A549 (cell line): ENCODE measurements around the gene SLC16A1. TPM values are rescaled to one million over a fixed set of nuclear protein-coding genes. Genes with fewer than 3 reads are reported as not detected.

Source experiments
- ATAC-seq, 2 experiments: fragments of 200-7000 bp in 1 of 2; fragments of >200 bp in 1 of 2; cut with Nextera tagmentation in 1 of 2; cut with Tn5 transposase in 1 of 2; 3 replicates each; pipeline versions ENCODE4 v1.8.0 to v1.9.1; 2018 to 2020; ENCODE audit warnings: mild to moderate bottlenecking in 1 of 2, moderate library complexity in 1 of 2
- CTCF ChIA-PET: fragments of 300-600 bp; sonication (Branson Sonifier 250); formaldehyde crosslinking; extraction: SDS; loops from one replicate; lab custom pipeline; 2021; ENCODE audit warnings: antibody characterized with exemption, inconsistent platforms; lab: Yijun Ruan, JAX
- POLR2A ChIA-PET: fragments of 350-600 bp; formaldehyde crosslinking; extraction: SDS; loops from one replicate; lab custom pipeline; 2021; ENCODE audit warnings: antibody characterized with exemption, inconsistent platforms; lab: Yijun Ruan, JAX
- DNase-seq, 2 experiments: peaks; one replicate each; pipeline versions ENCODE4 v3.0.0 to v3.0.0-alpha.2; 2011 to 2016; ENCODE audit warnings: low read depth in 1 of 2, low spot score in 1 of 2
- FAIRE-seq: peaks from 2 replicates; lab custom pipeline; 2011; peaks lifted over from hg19 to GRCh38; lab: Jason Lieb, UNC
- H3K27ac ChIP-seq, 2 experiments: fragments of >200 bp; sonication (Bioruptor Twin); formaldehyde crosslinking; 3 replicates each; pipeline ENCODE4 v1.5.1; 2016 to 2017
- H3K4me1 ChIP-seq: fragments of >200 bp; sonication (Bioruptor Twin); formaldehyde crosslinking; 3 replicates; pipeline ENCODE4 v1.6.1; 2016
- H3K4me2 ChIP-seq: fragments of >200 bp; sonication (Bioruptor Twin); formaldehyde crosslinking; 3 replicates; pipeline ENCODE4 v1.6.1; 2016
- H3K4me3 ChIP-seq: fragments of >200 bp; sonication (Bioruptor Twin); formaldehyde crosslinking; 3 replicates; pipeline ENCODE4 v1.5.1; 2016
- H3K9me3 ChIP-seq: fragments of >200 bp; sonication (Bioruptor Twin); formaldehyde crosslinking; 3 replicates; pipeline ENCODE4 v1.6.1; 2016
- BHLHE40 ChIP-seq: IDR thresholded peaks from 2 replicates; pipeline ENCODE4 v1.6.1; 2012; ENCODE audit warnings: low read depth, low read length, inconsistent platforms
- CBX8 ChIP-seq: fragments of 200-600 bp; sonication (generic); IDR thresholded peaks from 2 replicates; pipeline ENCODE4 v1.6.1; 2016
- CHD4 ChIP-seq: fragments of 200-600 bp; sonication (generic); IDR thresholded peaks from 2 replicates; pipeline ENCODE4 v1.6.1; 2016; ENCODE audit warnings: antibody characterized with exemption, mild to moderate bottlenecking, borderline replicate concordance
- EHF ChIP-seq: fragments of 250-450 bp; sonication (Bioruptor Pico); IDR thresholded peaks from 2 replicates; pipeline ENCODE4 v1.5.0; 2020; ENCODE audit warnings: mild to moderate bottlenecking
- EHMT2 ChIP-seq: fragments of 200-600 bp; sonication (generic); IDR thresholded peaks from 2 replicates; pipeline ENCODE4 v1.6.1; 2016; ENCODE audit warnings: antibody characterized with exemption, low read depth, mild to moderate bottlenecking, moderate library complexity
- EP300 ChIP-seq, 2 experiments: fragments of >200 bp; sonication (Bioruptor Twin); formaldehyde crosslinking; IDR thresholded peaks; 2 replicates in 1 of 2; 3 replicates in 1 of 2; pipeline ENCODE4 v1.6.1; 2016 to 2017
- GATA3 ChIP-seq: IDR thresholded peaks from 2 replicates; pipeline ENCODE4 v1.6.1; 2012; ENCODE audit warnings: borderline replicate concordance
- HOXA7 ChIP-seq: fragments of 250-450 bp; sonication (Bioruptor Pico); IDR thresholded peaks from 2 replicates; pipeline ENCODE4 v1.5.0; 2020; ENCODE audit warnings: mild to moderate bottlenecking, moderate library complexity
- HOXB13 ChIP-seq: fragments of 250-450 bp; sonication (Bioruptor Pico); IDR thresholded peaks from 2 replicates; pipeline ENCODE4 v1.5.0; 2020; ENCODE audit warnings: low read depth, mild to moderate bottlenecking, moderate library complexity
- HOXB5 ChIP-seq: fragments of 250-450 bp; sonication (Bioruptor Pico); IDR thresholded peaks from 2 replicates; pipeline ENCODE4 v1.5.0; 2020; ENCODE audit warnings: mild to moderate bottlenecking, moderate library complexity
- MAFK ChIP-seq: fragments of 450-650 bp; IDR thresholded peaks from 2 replicates; pipeline ENCODE4 v1.6.1; 2014; ENCODE audit not compliant: partially characterized antibody
- MAZ ChIP-seq: fragments of 150-350 bp; IDR thresholded peaks from 2 replicates; pipeline ENCODE4 v1.6.1; 2014; ENCODE audit warnings: antibody characterized with exemption, low read depth, low read length, borderline replicate concordance
- MYC ChIP-seq: IDR thresholded peaks from 2 replicates; pipeline ENCODE4 v1.6.1; 2012; ENCODE audit warnings: mild to moderate bottlenecking, inconsistent platforms, low read length, improper control_type of control experiment, borderline replicate concordance
- NPAS2 ChIP-seq: fragments of 250-450 bp; sonication (Bioruptor Pico); IDR thresholded peaks from 2 replicates; pipeline ENCODE4 v1.8.0; 2022; ENCODE audit warnings: mild to moderate bottlenecking, moderate library complexity, borderline replicate concordance
- NR3C1 ChIP-seq: fragments of >200 bp; sonication (Bioruptor Twin); formaldehyde crosslinking; IDR thresholded peaks from 3 replicates; pipeline ENCODE4 v1.6.1; 2017
- RAD21 ChIP-seq, 2 experiments: fragments of >200 bp in 1 of 2; sonication (Bioruptor Twin) in 1 of 2; formaldehyde crosslinking in 1 of 2; IDR thresholded peaks in 1 of 2; conservative IDR thresholded peaks in 1 of 2; 2 replicates in 1 of 2; 3 replicates in 1 of 2; pipeline ENCODE4 v1.6.1; 2012 to 2018; ENCODE audit warnings: inconsistent platforms in 1 of 2
- RNF2 ChIP-seq: fragments of 200-600 bp; sonication (generic); IDR thresholded peaks from 2 replicates; pipeline ENCODE4 v1.6.1; 2016; ENCODE audit warnings: low read depth, mild to moderate bottlenecking, antibody characterized with exemption, moderate library complexity, borderline replicate concordance
- SMC3 ChIP-seq: fragments of >200 bp; sonication (Bioruptor Twin); formaldehyde crosslinking; IDR thresholded peaks from 3 replicates; pipeline ENCODE4 v1.6.1; 2018; ENCODE audit warnings: inconsistent platforms
- TFCP2L1 ChIP-seq: fragments of 250-450 bp; sonication (Bioruptor Pico); IDR thresholded peaks from 2 replicates; pipeline ENCODE4 v1.5.0; 2021; ENCODE audit warnings: mild to moderate bottlenecking
- ZC3H11A ChIP-seq: fragments of 450-650 bp; IDR thresholded peaks from 2 replicates; pipeline ENCODE4 v1.6.1; 2014; ENCODE audit warnings: antibody characterized with exemption, mild to moderate bottlenecking
- ZFP36 ChIP-seq: fragments of 450-650 bp; IDR thresholded peaks from 2 replicates; pipeline ENCODE4 v1.6.1; 2014; ENCODE audit warnings: borderline replicate concordance; ENCODE audit not compliant: partially characterized antibody
- ZSCAN20 ChIP-seq: fragments of 250-450 bp; sonication (Bioruptor Pico); IDR thresholded peaks from 2 replicates; pipeline ENCODE4 v1.8.0; 2022; ENCODE audit warnings: mild to moderate bottlenecking, moderate library complexity
- WGBS: methylation state at CpG from one replicate; pipeline ENCODE4 v1.1.6; 2017; ENCODE audit errors: missing lambda C conversion rate; 5-methylcytosine and 5-hydroxymethylcytosine counted together
- polyA plus RNA-seq, 4 experiments: library from polyadenylated mRNA; depleted of rRNA in 3 of 4; stranded (reverse); fragments of >200 nt; fragmentation: RNase III in 1 of 4; extraction: RNeasy Plus Mini Kit Qiagen cat#74134 plus additional on column Dnase treatment in 1 of 4; gene quantifications; 2 replicates in 3 of 4; 3 replicates in 1 of 4; pipeline ENCODE4 v1.2.3, GENCODE V29; 2011 to 2017
- TF ChIP-seq, protein P1 (sequence below): fragments of >200 bp; sonication (Bioruptor Twin); formaldehyde crosslinking; IDR thresholded peaks from 3 replicates; pipeline ENCODE4 v1.5.1; 2016
- TF ChIP-seq, protein P2 (sequence below): IDR thresholded peaks from 2 replicates; pipeline ENCODE4 v1.6.1; 2012
- TF ChIP-seq, protein P3 (sequence below): fragments of >200 bp; sonication (Bioruptor Twin); formaldehyde crosslinking; IDR thresholded peaks from 2 replicates; pipeline ENCODE4 v1.6.1; 2016
- TF ChIP-seq, protein P4 (sequence below): fragments of >200 bp; sonication (Bioruptor Twin); formaldehyde crosslinking; IDR thresholded peaks from 3 replicates; pipeline ENCODE4 v1.6.1; 2016
- TF ChIP-seq, protein P5 (sequence below): IDR thresholded peaks from 2 replicates; pipeline ENCODE4 v1.6.1; 2012

SLC16A1 gene
- polyA plus RNA-seq, 2 of the 4 experiments (the other 2 are of a cell fraction) = 42.7 to 70.2 TPM

DNA sequence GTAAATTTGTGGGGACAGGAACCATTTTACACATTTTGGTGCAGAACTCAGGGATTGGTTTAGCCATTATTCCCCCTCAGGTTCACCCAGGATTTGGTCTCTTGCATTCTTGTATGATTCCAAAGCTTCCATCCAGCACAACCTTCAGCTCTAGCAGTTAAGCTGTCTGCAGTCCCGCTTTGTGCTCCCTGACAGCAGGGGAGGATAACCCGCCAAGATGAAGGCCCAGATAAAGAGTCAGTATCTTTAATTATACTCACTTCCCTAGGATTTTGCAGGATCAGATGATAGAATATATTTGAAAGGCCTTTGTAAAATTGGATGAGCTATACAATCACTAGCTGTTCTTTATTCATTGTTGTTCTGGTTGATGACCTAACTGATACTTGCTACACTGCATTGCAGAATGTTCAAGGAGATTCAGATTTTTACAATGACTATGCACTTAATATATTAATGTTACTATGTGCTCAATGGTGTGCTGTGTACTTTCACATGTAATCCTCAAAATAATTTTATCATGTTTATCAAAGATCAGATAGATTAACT is 49.8 kb downstream of the SLC16A1 start (continued):
- TF ChIP-seq RAD21 (conservative IDR thresholded peaks at IDR 0.05 in 1 of 2, IDR thresholded peaks at IDR 0.05 in 1 of 2) (no peak), NR3C1 (no peak)
- TF ChIP-seq, protein P1, sequence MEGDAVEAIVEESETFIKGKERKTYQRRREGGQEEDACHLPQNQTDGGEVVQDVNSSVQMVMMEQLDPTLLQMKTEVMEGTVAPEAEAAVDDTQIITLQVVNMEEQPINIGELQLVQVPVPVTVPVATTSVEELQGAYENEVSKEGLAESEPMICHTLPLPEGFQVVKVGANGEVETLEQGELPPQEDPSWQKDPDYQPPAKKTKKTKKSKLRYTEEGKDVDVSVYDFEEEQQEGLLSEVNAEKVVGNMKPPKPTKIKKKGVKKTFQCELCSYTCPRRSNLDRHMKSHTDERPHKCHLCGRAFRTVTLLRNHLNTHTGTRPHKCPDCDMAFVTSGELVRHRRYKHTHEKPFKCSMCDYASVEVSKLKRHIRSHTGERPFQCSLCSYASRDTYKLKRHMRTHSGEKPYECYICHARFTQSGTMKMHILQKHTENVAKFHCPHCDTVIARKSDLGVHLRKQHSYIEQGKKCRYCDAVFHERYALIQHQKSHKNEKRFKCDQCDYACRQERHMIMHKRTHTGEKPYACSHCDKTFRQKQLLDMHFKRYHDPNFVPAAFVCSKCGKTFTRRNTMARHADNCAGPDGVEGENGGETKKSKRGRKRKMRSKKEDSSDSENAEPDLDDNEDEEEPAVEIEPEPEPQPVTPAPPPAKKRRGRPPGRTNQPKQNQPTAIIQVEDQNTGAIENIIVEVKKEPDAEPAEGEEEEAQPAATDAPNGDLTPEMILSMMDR = no peak

DNA sequence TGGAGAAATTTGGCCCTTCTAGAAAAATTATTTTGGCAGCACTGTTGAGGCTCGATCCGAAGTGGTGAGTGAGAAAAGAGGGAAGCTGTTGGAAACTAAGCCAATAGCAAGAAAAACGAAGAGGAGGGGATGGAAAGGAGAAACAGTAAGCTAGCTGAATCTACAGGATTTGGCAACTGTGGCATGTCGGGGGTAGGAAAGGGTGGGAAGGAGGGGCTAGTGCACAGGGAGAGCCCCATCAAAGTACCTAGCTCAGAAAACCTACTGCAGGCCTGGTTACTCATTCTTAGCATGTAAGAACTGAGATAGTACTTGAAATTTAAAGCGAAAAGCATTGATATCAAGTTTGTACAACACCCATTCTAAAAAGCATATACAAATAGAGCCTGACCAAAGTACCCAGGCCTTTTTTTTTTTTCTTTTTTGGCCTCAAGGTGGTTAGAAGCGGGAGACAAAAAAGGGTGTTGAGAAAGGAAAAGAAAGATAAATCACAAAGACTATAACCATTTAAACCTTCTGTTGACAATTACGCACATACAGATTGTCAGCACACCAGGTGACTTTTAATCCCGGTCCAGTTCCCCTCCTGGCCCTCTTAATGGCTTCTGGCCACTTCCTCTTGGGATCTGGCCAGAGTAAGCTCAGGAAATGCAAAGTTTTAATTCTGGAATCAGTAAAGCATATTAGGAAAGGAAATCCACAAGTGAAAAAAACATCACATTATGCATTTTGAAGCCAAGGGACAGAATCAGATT is 50.4 kb downstream of the SLC16A1 start:
- TF ChIP-seq RAD21 (conservative IDR thresholded peaks at IDR 0.05 in 1 of 2, IDR thresholded peaks at IDR 0.05 in 1 of 2) (no peak), HOXB13 (CRISPR knock-in tag) (no peak), MYC (no peak), MAZ (no peak), BHLHE40 (no peak), GATA3 (no peak), MAFK (no peak), TFCP2L1 (CRISPR knock-in tag) (no peak), NPAS2 (no peak), ZC3H11A (no peak), RNF2 (no peak), HOXA7 (CRISPR knock-in tag) (no peak)
- TF ChIP-seq, protein P2, sequence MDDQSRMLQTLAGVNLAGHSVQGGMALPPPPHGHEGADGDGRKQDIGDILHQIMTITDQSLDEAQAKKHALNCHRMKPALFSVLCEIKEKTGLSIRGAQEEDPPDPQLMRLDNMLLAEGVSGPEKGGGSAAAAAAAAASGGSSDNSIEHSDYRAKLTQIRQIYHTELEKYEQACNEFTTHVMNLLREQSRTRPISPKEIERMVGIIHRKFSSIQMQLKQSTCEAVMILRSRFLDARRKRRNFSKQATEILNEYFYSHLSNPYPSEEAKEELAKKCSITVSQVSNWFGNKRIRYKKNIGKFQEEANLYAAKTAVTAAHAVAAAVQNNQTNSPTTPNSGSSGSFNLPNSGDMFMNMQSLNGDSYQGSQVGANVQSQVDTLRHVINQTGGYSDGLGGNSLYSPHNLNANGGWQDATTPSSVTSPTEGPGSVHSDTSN = no peak
- TF ChIP-seq, protein P3, sequence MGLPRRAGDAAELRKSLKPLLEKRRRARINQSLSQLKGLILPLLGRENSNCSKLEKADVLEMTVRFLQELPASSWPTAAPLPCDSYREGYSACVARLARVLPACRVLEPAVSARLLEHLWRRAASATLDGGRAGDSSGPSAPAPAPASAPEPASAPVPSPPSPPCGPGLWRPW = no peak
- no peak for ATAC-seq
- Histone ChIP-seq H3K9me3 (no peaks in the 10 kb centered on the region), H3K4me3 (no peak overlapping the region), H3K27ac (no peak overlapping the region), H3K4me1 (no peaks in the 10 kb centered on the region), H3K4me2 (no peak overlapping the region)
- DNase-seq = no peak
- WGBS = 85% methylated on average over 8 of the region's 8 CpGs
- CTCF ChIA-PET = interaction anchor here (0.8 to 1.7 kb wide), 5 partner anchors 10 to 167 kb away, joined by 3 to 4 read pairs (median 4); no protein-coding TSS in a partner anchor
- POLR2A ChIA-PET = no interaction called here
- FAIRE-seq = no peak

DNA sequence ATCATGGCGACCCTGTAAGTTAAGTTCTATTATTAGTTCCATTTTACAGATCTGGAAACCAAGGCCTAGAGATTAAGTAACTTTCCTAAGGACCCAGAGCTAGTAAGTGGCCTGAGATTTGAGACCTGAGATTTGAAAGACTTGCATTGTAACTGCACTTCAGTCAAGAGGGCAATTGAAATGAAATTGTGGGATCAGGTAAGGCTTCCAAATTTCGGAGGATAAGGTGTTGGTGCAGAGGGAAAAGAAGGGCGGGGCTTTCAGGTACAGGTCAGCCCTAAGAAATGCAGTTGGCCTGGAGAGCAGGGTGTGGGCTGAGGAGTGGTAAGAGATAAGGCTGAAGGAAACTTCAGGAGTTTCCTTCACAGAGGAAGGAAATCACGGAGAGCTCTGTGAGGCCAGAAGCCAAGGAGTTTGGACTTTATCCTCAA is 51.1 kb downstream of the SLC16A1 start:
- TF ChIP-seq, protein P2 = no peak
- no peak for TF ChIP-seq EHMT2
- TF ChIP-seq, protein P4, sequence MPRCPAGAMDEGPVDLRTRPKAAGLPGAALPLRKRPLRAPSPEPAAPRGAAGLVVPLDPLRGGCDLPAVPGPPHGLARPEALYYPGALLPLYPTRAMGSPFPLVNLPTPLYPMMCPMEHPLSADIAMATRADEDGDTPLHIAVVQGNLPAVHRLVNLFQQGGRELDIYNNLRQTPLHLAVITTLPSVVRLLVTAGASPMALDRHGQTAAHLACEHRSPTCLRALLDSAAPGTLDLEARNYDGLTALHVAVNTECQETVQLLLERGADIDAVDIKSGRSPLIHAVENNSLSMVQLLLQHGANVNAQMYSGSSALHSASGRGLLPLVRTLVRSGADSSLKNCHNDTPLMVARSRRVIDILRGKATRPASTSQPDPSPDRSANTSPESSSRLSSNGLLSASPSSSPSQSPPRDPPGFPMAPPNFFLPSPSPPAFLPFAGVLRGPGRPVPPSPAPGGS = no peak
- no peak for TF ChIP-seq NPAS2
- TF ChIP-seq HOXB5 (CRISPR knock-in tag) = no peak
- TF ChIP-seq CBX8 = no peak
- TF ChIP-seq, protein P3 = no peak
- TF ChIP-seq CHD4 = no peak
- no peak for TF ChIP-seq SMC3
- TF ChIP-seq EHF (CRISPR knock-in tag) = no peak
- no peak for TF ChIP-seq EP300 (IDR thresholded peaks at IDR 0.05)
- no peak for TF ChIP-seq GATA3
- TF ChIP-seq, protein P5, sequence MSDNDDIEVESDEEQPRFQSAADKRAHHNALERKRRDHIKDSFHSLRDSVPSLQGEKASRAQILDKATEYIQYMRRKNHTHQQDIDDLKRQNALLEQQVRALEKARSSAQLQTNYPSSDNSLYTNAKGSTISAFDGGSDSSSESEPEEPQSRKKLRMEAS = no peak
- TF ChIP-seq ZFP36 = no peak
- TF ChIP-seq ZSCAN20 (CRISPR knock-in tag) = no peak
- no peak for FAIRE-seq
- WGBS = 84% methylated on average over 4 of the region's 4 CpGs
- H3K4me1 ChIP-seq = no peaks in the 10 kb centered on the region
- H3K4me3 ChIP-seq = no peak overlapping the region
- no peak overlapping the region for H3K27ac ChIP-seq
- H3K9me3 ChIP-seq = no peaks in the 10 kb centered on the region
- CTCF ChIA-PET = interaction anchor here (0.9 to 1.7 kb wide), 4 partner anchors 19 to 168 kb away, joined by 3 to 7 read pairs (median 4); no protein-coding TSS in a partner anchor
- H3K4me2 ChIP-seq = no peak overlapping the region
- DNase-seq = no peak
- no peak for ATAC-seq
- POLR2A ChIA-PET = no interaction called here
